ENCODE results near the gene RAB31.
"Not testable (repeated sequence)": the region's sequence is repeated elsewhere in the genome, so short reads cannot be mapped to it uniquely, and the experiment has no call there.

Gene RAB31, protein sequence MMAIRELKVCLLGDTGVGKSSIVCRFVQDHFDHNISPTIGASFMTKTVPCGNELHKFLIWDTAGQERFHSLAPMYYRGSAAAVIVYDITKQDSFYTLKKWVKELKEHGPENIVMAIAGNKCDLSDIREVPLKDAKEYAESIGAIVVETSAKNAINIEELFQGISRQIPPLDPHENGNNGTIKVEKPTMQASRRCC

DNA sequence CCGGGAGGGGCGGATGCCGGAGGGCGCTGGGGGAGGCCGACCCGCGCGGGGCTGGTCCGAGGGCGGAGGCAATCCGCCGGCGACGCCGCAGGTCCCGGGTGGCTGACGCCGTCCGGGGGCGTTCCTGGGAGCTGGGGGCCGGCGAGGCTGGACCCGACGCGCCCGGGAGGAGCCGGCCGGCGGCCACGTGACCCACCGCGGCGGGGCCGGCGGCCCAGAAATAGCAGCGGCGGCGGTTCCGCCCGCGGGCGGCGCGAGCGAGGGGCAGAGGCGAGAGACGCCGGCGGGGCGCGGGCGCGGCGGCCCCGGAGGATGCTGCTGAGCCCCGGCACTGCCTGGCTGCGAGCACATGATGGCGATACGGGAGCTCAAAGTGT, at the start of gene RAB31:
RAB31 (plus strand) TSS at position 245 of the 377 bp plus-strand sequence; CDS start at position 350, 105 bp downstream.
- DNase-seq, result no peak

DNA sequence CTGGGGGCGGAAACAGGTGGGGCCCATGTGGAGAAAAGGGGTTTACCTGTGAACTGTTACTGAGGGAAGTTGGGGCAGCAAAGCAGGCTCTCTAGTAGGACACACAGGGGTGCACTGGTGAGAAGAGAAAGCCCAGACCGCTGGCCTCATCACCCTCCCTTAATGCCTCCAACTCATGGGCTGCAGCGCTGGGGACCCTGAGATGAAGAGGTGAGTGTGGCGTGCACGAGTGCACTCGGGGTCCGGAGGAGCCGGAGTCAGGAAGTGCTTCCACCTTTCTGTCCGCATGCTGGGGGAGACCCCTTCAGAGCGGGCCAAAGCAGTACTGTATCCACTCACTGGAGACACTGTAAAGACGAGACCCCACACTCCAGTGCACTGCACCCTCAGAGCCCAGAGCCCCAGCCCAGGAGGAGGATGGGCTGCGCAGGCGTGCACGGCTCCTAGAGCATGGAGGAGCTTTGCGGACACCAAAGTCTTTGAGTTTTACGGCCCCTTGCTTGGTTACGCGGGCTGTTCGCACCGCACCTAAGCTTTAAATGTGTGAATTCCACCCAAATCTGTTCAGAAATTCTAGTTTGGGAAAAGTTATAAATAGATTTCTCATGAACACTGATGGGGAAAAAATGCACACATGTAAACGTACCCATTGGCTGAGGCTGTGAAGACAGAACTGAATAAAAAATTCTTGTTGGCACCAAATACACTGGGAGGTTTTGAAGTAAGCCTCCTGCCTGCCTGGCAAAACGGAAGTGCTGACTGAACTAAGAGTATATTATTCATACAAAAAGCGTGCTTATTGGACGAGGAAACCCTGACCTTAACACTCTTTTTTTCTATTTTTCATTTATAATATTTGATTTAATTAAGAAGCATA, 48.4 kb upstream of the RAB31 start:
- no peak for DNase-seq

DNA sequence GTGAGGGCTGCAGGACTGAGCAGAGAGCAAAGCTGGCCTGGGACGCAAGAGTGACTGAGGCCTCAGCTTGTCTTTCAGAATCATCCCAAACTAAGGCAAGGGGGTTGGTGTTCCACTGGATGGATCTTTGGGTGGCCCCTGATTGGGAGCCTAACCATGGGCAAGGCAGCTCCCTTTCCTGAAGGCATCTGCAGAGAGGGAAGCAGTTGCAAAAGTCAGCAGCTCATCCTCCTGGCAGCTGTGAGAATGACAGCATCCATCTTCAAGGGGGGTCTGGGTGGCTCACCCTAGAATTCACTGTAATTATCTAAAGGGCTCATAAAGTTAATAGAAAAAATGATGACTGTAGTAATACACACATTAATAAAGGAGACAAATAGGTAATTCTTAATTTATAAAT, 46.5 kb upstream of the RAB31 start:
- DNase-seq, result no peak

DNA sequence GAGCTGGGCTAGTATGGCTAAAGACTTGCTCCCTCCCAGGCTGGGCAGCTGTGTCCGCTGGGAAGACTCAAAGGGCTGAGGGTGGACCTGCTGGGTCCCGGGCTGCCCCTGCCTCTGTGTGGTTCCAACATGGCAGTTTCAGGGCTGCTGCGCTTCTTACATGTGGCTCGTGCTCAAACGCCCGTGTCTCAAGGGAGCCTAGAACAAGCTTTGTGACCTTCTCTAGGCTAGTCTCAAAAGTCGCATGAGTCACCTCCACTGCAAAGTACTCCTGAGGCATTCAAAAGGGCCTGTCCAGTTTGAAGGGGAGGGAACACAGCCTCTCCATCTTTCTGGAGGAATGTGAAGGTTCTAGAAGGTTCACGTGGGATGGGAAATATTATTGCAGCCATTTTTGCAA, 44.7 kb upstream of the RAB31 start:
- no peak for DNase-seq

DNA sequence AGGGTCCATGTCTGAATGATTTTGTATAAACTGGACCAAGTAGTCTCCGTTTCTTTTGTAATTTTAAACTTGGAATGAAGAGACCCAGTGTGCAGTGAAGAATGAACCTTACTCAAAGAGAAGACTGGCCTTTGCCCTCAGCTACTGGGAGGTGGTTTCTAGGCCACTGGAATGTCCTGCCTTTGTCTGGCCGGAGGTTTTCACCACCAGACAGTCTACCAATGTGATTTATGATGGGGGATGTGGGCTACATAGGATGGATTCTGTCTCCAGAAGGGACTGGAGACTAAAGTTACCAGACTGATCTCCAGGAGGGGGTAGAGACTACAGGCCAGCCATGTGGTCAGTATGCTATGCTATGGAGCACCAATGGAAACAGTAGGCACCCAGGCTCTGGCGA, 42.8 kb upstream of the RAB31 start:
- DNase-seq, result no peak

DNA sequence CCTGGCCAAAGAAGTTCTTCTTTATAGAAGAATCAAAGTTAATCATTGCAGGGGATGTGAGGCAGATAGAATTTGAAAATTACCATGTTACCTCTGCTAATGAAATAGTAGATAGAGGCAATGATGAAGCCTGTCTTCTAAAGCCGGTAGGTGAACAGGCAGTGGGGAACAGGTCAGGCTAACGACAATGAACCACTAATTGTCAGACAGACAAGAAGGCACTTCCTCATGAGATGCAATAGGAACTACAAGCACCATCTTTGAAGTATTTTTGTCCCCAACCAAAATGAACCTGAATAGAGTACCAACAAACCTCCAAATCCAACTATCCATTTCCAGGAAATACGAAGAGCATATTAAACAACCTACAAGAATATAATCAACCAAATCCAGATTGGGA, 41.6 kb upstream of the RAB31 start:
- DNase-seq, result no peak

DNA sequence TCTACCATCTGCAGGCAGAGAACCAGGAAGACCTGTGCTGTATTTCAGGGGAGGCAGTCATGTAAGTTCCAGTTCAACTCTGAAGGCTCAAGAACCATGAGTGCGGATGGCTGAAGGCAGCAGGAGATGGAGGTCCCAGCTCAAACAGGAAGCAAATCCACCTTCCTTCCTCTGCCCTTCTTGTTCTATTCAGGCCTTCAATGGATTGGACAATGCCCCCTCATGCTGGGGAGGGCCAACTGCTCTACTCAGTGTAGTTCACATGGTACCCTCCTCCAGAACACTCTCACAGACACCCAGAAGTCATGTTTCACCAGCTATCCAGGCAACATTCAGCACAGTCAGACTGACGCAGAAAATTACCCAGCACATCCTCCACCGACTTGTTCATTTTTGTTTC, 39.1 kb upstream of the RAB31 start:
- DNase-seq, result no peak

DNA sequence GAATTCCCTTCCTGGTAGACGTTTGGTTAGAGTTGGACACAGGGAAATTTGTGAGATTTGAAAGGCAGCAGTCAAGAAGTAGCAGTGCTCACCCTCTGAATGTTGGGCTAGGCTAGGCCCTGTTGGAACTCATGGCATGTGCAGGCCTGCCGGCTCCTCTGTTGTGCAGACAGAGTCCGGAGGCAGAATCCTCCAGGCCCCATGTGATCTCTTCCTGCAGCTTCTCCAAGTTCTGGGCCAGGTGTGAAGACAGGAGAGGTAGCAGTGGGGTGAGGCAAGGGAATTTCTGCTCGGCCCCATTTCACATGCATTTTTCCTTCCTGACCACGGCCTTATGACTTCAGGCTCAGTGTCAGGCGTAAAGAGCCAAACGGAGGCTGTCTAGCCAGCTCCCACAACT, 36.9 kb upstream of the RAB31 start:
- no peak for DNase-seq

DNA sequence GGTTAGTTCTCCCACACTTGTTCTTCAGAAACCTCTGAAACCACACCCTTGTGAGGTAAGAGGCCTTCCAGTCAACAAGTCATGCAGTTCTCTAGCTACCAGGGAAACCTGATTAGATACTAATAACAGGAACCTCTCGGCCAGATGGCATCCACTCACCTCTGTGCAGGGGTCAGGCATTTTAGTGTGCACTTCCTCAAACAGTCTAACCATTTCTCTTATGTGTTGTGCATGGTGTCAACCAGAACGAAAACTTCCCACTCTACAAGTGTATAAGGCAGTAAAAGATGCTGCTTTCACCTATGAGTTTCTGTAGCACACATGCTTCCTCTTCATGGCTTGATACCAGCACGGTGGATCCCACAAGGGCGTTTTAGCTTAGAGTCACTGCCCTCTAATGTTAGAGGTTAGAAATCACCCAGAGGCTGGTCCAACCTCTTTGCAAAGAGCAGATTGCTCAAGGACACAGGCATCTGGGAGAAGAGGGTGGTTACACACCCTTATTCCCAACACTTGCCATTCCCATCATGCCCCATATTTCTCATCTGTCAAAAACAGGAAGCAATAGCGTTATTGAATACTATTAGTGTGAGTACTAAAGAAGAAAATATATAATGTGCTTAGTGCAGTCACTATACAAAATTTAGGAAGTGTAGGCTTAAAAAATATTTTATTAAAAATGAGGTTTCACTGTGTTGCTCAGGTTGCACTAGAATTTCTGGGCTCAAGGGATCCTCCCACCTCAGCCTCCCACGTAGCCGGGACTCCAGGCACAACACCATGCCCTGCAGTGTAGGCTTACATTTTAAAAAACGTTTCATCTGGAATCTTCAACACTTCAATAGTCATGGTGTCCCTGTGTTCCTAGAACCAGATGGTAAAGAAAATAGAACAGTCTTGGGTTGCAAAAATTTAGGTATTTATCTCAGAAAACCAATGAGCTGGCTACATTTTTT, 34.5 kb upstream of the RAB31 start:
- peak; percentile 71 for DNase-seq

DNA sequence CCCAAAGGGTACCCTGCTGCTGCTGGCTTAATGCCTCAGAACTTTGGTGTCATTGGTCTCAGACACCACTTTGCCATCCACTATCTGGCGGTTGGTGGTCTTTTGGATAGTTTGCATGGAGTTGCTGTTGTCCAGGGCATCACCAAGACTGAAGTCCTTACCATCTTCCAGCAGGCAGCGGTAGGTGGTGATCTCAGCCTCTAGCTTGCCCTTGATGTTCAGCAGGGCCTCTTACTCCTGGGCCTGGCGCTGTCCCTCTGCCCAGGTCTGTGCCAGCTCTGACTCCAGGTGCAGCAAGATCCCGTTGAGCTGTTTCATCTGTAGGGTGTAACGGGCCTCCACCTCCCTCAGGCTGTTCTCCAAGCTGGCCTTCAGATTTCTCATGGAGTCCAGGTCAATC, 29.9 kb upstream of the RAB31 start:
- not testable (repeated sequence) for DNase-seq

DNA sequence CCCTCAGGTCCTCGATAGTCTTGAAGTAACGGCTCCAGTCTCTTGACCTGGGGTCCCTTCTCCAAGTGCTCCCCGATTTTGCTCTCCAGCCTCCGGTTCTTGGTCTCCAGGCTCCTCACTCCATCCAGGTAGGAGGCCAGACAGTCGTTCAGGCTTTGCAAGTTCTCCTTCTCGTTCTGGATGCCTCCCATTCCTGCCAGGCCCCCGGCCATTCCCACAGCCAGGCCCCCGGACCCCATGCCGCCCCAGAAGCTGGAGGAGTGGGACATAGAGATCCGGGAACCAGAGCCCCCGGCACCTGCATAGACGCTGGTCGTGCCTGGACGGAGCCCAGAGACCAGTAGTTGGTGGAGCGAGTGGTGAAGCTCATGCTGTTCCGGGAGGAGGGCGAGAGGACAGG, 29.0 kb upstream of the RAB31 start:
- no peak for DNase-seq

DNA sequence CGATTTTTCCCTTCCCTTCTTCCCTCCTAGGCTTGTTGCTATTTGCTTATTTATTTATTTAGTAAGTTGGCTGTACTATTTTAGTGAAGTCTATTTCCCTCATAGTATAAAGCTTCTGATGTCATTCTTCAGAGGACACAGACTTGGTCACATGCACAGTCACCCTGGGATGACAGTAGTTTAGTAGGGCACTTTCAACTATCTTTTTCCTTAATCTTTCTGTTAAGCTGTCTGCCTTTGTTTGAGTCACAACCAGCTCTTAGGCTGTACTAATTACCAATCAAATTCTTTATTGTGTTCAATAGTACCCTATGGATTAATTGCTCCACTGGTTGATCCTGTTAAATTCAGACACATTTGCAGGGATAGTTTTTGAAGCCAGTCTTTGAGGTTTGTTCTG, 26.9 kb upstream of the RAB31 start:
- DNase-seq, result no peak

DNA sequence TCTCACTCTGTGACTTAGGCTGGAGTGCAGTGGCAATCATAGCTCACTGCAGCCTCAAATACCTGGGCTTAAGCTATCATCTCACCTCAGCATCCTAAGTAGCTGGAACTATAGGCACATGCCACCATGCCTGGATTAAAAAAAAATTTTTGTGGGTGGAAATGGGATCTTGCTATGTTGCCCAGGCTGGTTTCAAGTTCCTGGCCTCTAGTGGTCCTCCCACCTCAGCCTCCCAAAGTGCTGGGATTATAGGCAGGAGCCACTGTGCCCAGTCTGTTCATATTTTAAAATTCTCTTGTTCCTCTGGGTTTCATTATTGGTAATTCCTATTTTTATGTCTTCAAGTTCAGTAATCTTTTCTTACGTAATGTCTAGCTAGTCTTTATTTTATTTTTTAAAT, 25.5 kb upstream of the RAB31 start:
- no peak for DNase-seq

DNA sequence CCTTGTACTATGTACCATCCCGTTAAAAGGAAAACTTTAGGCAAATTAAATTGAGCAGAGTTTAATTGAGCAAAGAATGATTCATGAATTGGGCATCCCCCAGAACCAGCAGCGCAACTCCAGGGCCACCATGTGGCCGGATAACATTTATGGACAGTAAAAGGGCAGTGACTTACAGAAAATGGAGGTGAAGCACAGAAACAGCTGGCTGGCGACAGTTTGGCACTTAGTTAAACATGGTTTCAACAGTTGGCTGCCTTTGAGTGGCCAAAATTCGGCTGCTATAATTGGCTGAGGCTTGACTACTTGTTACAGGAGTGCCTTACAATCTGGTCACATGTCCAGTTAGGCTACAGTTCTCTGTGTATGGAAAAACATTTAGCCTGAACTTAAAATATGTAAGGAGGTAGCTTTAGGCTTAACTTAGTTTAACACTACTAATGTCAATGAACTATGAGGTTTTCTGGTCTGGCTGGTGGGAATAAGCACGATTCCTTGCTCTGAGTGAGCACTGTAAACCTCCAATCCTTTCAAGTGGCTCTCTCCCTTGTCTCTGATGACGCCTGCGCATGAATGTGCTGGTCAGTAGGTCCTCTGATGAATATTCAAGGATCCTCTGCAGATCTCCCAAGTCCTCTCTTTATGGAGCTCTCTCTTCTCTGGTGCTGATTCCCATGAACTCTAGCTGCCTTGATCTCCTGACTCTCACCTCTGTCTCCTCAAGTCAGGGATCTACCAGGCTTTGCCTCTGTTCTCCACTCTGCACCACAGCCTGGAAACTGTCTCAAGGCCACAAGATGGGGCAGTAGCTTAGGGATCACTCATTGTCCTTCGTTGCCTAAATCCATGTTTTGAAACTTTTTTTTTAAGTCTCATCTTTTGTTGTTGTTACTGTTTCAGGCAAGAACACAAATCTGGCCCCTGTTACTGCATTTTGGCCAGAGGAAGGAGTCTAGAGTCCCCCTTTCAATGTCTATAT, 24.4 kb upstream of the RAB31 start:
- DNase-seq, result peak; percentile 82

DNA sequence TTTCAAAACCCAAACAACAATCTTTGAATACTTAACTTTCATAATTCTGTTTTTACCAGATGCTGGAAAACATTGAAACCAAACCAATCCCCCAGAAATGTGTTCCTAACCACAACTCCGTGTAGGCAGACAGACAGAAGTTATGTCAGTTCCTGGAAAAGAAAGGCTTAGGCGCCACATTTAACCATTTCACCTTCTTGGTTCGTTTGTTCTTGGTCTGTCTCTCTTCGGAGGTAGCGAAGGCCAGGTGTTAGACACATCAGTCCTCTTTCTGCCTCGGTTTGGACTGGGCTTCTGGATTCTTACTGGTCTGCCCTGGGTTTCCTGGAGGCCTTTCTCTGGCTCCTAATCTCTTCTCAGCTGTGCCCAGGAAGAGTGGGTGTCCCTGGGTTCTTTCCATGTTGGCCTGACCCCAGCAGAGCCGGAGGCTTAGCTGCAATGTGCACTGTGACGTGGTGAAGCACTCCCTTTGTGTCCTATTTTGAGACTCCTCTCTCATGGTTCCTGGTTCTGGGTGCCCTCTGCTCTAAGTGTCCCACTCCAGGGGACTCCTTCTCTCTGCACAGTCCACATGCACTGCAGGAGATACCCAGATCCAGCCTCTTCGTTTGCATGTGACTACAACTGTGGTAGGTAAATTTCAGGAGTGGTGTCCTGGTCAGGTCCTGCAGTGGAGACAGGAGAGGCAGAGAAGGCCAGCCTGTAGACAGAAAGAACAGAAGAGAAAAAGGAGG, 23.1 kb upstream of the RAB31 start:
- peak; percentile 88 for DNase-seq

DNA sequence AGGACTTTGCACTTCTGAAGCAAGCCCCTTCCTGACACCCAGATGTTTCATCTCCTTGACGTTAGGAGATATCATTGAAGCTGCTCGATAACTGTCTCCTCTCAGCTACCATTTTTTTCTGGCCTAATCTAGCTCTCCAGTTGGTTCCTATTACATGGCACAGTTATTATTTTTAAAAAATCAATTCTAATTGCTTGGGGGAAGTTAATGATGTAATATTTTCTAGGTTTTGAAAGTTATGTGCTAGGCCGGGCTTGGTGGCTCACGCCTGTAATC, 22.5 kb upstream of the RAB31 start:
- no peak for DNase-seq

DNA sequence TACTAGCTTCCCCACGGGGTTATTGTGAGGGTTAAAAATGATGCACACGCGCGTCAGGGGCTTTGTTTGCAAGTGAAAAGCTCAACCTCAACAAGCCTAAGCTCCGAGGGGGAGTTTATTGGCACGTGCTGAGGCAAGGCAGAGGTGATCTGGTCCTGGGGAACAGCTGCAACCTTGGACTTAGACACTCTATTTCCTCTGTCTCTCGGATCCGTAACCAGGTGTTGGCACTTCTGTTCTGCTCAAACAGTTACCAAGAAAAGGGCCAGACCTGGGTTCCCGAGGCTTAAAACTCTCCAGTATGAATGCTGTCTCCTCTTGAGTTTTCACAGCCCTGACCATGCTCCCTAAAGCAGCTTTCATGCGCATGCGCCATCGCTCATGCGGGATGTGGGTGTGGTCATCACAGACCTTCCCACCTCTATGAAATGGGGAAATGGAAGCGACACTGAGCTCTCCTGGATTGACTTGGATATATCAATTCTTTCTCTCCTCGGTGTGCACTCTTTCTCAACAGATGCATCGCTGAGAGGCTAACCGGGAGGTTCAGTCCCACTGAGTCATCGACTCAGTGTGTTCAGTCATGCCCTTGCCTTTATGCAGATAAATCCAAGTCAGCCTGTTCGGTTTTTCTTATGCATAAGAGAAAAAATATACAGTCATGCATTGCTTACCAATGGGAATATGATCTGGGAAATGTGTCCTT, 19.9 kb upstream of the RAB31 start:
- no peak for DNase-seq

DNA sequence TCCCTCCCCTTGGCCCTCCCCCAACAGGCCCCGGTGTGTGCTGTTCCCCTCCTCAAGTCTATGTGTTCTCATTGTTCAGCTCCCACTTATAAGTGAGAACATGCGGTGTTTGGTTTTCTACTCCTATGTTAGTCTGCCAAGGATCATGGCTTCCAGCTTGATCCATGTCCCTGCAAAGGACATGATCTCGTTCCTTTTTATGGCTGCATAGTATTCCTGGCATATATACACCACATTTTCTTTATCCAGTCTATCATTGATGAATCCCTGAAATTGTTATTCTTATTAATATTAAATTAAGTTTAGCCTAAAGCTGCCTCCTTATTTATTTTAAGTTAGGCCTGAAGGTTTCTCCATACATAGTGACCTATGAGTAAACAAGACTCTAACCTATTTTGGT, 18.8 kb upstream of the RAB31 start:
- no peak for DNase-seq

DNA sequence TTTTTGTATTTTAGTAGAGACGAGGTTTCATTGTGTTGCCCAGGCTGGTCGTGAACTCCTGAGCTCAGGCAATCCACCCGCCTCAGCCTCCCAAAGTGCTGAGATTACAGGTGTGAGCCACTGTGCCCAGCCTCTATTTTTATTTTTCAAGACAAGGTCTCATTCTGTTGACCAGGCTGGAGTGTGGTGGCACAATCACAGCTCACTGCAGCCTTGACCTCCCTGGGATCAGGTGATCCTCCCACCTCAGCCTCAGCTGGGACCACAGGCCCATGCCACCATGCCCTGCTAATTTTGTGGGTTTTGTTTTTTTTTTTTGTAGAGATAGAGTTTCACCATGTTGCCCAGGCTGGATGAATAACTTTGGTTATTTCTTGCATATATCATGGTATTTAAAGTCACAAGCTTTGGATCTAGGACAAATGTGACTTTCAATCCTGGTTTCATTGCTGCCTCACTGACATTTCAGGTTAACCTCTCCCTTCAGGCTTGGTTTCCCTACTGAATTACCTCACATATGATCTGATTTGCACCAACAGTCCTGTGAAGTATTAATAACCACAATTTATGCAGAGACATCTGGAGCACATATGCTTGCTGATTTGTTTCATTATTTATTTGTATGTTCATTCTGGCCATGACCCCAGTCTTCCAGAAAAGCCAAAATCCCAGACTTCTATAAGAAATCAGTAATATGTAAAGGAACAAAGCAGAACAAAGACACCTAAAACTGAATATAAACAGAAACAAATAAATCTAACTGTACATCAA, 17.5 kb upstream of the RAB31 start:
- no peak for DNase-seq

DNA sequence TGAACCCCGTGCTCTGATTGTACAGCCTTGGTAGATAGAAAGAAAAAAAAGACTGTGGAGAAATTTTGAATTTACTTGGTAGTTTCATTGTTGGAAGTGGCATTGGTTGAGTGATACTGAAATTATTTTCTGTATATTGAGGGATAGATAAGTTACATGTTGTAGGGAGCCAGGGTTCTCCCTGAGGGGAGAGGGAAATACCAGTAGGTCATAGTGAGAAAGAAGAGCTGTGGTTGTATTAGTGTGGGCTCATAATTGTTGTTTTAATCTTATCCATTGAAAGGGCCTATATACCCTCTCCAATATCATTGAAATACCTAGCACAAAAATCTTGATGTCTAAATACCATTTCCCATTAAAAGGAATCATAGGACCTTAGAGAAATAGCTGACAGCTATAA, 16.9 kb upstream of the RAB31 start:
- DNase-seq, result no peak
